HL-60 (cell line): ENCODE measurements around the gene RARS2.

ENCODE experiments used
- DNase-seq, 2 experiments: peaks; one replicate each; pipeline ENCODE4 v3.0.0-alpha.2; 2010 to 2020; ENCODE audit warnings: low read depth in 1 of 2, low spot score in 1 of 2
- H3K27ac ChIP-seq: fragments of 250-450 bp; sonication (Bioruptor Pico); replicated peaks from 2 replicates; pipeline ENCODE4 v1.5.1; 2020; ENCODE audit warnings: mild to moderate bottlenecking, moderate library complexity
- H3K27me3 ChIP-seq: fragments of 250-450 bp; sonication (Bioruptor Pico); 2 replicates; pipeline ENCODE4 v1.5.1; 2021; ENCODE audit warnings: mild to moderate bottlenecking, moderate library complexity; ENCODE audit not compliant: insufficient read depth, poor library complexity, severe bottlenecking
- H3K4me3 ChIP-seq: replicated peaks from 2 replicates; pipeline ENCODE4 v1.5.1; 2011; ENCODE audit warnings: mild to moderate bottlenecking, control low read depth, low read length; ENCODE audit not compliant: insufficient read depth
- GABPA ChIP-seq: IDR thresholded peaks from 2 replicates; pipeline ENCODE4 v1.6.1; 2012; ENCODE audit warnings: low read depth
- POLR2AphosphoS5 ChIP-seq: IDR thresholded peaks from 2 replicates; pipeline ENCODE4 v1.6.1; 2012; ENCODE audit warnings: low read depth
- SPI1 ChIP-seq: IDR thresholded peaks from 2 replicates; pipeline ENCODE4 v1.6.1; 2012; ENCODE audit warnings: low read depth, mild to moderate bottlenecking, borderline replicate concordance
- TF ChIP-seq, protein P1 (sequence below): IDR thresholded peaks from one replicate; pipeline ENCODE4 v1.5.1; 2011; ENCODE audit warnings: low read length, control low read depth, inconsistent platforms; ENCODE audit not compliant: insufficient read depth
- TF ChIP-seq, protein P2 (sequence below): IDR thresholded peaks from 2 replicates; pipeline ENCODE4 v1.6.1; 2012; ENCODE audit warnings: low read depth; ENCODE audit not compliant: insufficient replicate concordance

Gene RARS2

DNA sequence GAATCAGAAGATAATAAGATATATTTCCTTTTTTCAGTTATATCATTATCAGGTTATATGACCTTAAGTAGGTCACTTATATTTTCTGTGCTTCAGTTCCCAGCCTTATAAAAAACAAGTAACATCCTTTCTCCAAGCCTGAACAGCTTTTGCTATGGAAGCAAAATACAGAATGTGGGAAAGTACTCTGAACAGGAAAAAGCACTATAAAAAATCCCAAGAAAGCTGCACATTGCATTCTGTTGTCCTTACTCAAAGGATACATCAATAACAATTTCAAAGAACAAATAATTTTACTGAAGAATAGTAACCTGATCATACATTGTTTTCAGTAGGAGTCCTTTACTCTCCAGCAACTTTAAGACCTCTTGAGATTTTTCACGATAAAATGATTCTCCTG, 60.6 kb downstream of the RARS2 start:
- no peak for DNase-seq
- Histone ChIP-seq H3K4me3 (no peak overlapping the region), H3K27ac (no peak overlapping the region), H3K27me3 (no peaks in the 10 kb centered on the region)
- TF ChIP-seq GABPA = no peak
- TF ChIP-seq, protein P1, sequence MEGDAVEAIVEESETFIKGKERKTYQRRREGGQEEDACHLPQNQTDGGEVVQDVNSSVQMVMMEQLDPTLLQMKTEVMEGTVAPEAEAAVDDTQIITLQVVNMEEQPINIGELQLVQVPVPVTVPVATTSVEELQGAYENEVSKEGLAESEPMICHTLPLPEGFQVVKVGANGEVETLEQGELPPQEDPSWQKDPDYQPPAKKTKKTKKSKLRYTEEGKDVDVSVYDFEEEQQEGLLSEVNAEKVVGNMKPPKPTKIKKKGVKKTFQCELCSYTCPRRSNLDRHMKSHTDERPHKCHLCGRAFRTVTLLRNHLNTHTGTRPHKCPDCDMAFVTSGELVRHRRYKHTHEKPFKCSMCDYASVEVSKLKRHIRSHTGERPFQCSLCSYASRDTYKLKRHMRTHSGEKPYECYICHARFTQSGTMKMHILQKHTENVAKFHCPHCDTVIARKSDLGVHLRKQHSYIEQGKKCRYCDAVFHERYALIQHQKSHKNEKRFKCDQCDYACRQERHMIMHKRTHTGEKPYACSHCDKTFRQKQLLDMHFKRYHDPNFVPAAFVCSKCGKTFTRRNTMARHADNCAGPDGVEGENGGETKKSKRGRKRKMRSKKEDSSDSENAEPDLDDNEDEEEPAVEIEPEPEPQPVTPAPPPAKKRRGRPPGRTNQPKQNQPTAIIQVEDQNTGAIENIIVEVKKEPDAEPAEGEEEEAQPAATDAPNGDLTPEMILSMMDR = no peak

DNA sequence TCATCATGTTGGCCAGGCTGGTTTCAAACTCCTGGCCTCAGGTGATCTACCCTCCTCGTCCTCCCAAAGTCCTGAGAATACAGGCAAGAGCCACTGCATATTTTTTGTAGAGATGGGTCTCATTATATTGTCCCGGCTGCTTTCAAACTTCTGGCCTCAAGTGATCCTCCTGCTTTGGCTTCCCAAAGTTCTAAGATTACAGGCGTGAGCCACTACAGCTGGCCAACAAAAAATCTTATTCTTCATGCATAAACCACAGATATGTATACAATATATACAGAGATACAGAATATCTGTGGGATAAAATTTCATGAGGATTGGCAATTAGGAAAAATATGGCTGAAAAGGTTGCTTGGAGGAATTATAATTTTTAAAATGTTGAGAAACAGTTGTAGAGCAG, 67.1 kb downstream of the RARS2 start:
- Histone ChIP-seq H3K27ac (no peak overlapping the region), H3K4me3 (no peak overlapping the region)
- no peak for DNase-seq

DNA sequence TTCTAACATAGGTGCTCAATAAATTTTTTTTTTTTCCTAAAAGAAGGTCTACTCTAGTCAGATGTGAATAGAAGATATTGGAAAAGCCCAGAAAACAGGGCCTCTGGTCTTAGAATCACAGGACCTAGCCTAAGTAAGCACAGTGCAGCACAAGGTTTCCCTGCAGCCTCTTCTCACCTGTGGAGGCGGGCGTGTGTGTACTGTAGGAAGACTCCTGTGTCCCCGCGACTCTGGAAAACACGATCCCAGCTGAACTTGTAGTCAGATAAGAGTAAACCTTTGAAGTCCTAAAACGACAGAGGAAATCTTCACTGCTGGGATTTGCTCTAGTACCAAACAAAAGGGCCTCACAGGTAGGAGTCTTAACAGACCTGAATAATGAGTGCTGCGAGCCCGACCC, 71.3 kb downstream of the RARS2 start:
- no peak for DNase-seq
- no peak overlapping the region for H3K27ac ChIP-seq
- TF ChIP-seq SPI1 (no peak), POLR2AphosphoS5 (no peak), GABPA (no peak)
- TF ChIP-seq, protein P1 = no peak
- TF ChIP-seq, protein P2, sequence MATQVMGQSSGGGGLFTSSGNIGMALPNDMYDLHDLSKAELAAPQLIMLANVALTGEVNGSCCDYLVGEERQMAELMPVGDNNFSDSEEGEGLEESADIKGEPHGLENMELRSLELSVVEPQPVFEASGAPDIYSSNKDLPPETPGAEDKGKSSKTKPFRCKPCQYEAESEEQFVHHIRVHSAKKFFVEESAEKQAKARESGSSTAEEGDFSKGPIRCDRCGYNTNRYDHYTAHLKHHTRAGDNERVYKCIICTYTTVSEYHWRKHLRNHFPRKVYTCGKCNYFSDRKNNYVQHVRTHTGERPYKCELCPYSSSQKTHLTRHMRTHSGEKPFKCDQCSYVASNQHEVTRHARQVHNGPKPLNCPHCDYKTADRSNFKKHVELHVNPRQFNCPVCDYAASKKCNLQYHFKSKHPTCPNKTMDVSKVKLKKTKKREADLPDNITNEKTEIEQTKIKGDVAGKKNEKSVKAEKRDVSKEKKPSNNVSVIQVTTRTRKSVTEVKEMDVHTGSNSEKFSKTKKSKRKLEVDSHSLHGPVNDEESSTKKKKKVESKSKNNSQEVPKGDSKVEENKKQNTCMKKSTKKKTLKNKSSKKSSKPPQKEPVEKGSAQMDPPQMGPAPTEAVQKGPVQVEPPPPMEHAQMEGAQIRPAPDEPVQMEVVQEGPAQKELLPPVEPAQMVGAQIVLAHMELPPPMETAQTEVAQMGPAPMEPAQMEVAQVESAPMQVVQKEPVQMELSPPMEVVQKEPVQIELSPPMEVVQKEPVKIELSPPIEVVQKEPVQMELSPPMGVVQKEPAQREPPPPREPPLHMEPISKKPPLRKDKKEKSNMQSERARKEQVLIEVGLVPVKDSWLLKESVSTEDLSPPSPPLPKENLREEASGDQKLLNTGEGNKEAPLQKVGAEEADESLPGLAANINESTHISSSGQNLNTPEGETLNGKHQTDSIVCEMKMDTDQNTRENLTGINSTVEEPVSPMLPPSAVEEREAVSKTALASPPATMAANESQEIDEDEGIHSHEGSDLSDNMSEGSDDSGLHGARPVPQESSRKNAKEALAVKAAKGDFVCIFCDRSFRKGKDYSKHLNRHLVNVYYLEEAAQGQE = no peak
- H3K4me3 ChIP-seq = no peak overlapping the region
- no peaks in the 10 kb centered on the region for H3K27me3 ChIP-seq

More for the DNA sequence above, 67.1 kb downstream of the RARS2 start:
- no peaks in the 10 kb centered on the region for H3K27me3 ChIP-seq
- TF ChIP-seq, protein P2 = no peak
- TF ChIP-seq GABPA (no peak), SPI1 (no peak), POLR2AphosphoS5 (no peak)
- TF ChIP-seq, protein P1 = no peak

DNA sequence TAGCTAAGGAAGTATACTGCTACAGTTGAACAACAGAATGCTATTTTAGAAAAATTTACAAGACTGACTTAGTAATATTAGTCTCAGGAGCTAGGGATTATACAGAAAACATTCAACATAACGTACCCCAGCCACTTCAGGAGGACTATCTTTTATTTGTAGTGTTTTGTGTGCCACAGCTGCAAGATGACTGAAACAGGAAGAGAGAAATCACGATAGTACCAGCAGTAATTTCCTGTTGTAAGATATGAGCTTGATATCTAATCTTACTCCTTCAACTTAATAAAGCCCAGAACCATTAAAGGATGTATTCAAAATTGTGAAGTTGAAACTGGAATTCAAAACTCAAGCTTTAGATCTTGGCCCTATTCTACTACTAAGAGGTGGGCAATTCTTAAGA, 75.0 kb downstream of the RARS2 start:
- no peaks in the 10 kb centered on the region for H3K27me3 ChIP-seq
- H3K4me3 ChIP-seq = no peak overlapping the region
- no peak overlapping the region for H3K27ac ChIP-seq
- DNase-seq = no peak
- TF ChIP-seq GABPA (no peak), POLR2AphosphoS5 (no peak), SPI1 (no peak)
- TF ChIP-seq, protein P1 = no peak
- TF ChIP-seq, protein P2 = no peak
